Mammary epithelial cell (primary cell): ENCODE data around the gene FREM3.

Source experiments
- EZH2 ChIP-seq: IDR thresholded peaks from 2 replicates; pipeline ENCODE4 v1.6.1; 2012; ENCODE audit warnings: low read length, inconsistent platforms, borderline replicate concordance
- TF ChIP-seq, protein P1 (sequence below), 2 donors: IDR thresholded peaks in 1 of 2; conservative IDR thresholded peaks in 1 of 2; 2 replicates each; pipeline ENCODE4 v1.5.1; 2011 to 2012; ENCODE audit warnings: inconsistent platforms in 2 of 2, low read length in 2 of 2, mild to moderate bottlenecking in 2 of 2, control low read depth in 1 of 2, low read depth in 1 of 2; ENCODE audit not compliant: insufficient read depth in 1 of 2; ENCODE audit errors: extremely low read depth in 1 of 2

DNA sequence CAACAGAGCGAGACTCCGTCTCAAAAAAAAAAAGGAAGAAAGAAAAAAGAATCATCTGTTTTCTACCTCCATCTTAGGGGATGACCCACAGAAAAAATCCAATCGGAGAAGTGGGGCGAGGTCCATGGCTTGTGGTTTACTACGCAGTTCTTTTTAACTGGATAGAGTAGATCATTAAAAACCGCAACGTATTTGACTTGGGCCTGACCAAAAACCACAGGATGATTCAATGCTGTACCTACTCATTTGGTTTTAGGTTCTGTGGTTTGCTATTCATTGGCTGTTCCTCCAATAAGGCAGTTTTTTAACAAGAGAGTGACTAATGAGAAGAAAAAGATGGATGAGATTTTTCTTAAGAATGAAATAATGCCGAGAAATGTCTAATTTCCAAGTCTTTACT lies 83.7 kb downstream of the FREM3 start:
- TF ChIP-seq, protein P1, sequence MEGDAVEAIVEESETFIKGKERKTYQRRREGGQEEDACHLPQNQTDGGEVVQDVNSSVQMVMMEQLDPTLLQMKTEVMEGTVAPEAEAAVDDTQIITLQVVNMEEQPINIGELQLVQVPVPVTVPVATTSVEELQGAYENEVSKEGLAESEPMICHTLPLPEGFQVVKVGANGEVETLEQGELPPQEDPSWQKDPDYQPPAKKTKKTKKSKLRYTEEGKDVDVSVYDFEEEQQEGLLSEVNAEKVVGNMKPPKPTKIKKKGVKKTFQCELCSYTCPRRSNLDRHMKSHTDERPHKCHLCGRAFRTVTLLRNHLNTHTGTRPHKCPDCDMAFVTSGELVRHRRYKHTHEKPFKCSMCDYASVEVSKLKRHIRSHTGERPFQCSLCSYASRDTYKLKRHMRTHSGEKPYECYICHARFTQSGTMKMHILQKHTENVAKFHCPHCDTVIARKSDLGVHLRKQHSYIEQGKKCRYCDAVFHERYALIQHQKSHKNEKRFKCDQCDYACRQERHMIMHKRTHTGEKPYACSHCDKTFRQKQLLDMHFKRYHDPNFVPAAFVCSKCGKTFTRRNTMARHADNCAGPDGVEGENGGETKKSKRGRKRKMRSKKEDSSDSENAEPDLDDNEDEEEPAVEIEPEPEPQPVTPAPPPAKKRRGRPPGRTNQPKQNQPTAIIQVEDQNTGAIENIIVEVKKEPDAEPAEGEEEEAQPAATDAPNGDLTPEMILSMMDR (conservative IDR thresholded peaks at IDR 0.05 in 1 of 2, IDR thresholded peaks at IDR 0.05 in 1 of 2; ENCODE audit: extremely low read depth in 1 of 2, insufficient read depth in 1 of 2, low read depth in 1 of 2, low read length in 2 of 2) = no peak
- TF ChIP-seq EZH2 = no peak
